SK-N-SH (cell line): Measurements from ENCODE around the gene ANKRD2.

Source experiments
- CTCF ChIP-seq: fragments of 200-600 bp; sonication (generic); IDR thresholded peaks from 2 replicates; pipeline ENCODE4 v1.6.1; 2017; ENCODE audit warnings: antibody characterized with exemption, mild to moderate bottlenecking, moderate library complexity
- ELF1 ChIP-seq: IDR thresholded peaks from 2 replicates; pipeline ENCODE4 v1.4.0; 2012
- EP300 ChIP-seq, 2 experiments: IDR thresholded peaks; 2 replicates each; pipeline versions ENCODE4 v1.4.0 to v1.6.1; 2012; ENCODE audit warnings: borderline replicate concordance in 1 of 2, low read depth in 1 of 2, low read length in 1 of 2
- EZH2phosphoT487 ChIP-seq: fragments of 200-600 bp; sonication (generic); IDR thresholded peaks from 2 replicates; pipeline ENCODE4 v1.6.1; 2017; ENCODE audit warnings: low read depth, mixed run types, mild to moderate bottlenecking, antibody characterized with exemption, moderate library complexity, borderline replicate concordance
- MAX ChIP-seq: IDR thresholded peaks from 2 replicates; pipeline ENCODE4 v1.4.0; 2012; ENCODE audit warnings: low read depth
- MXI1 ChIP-seq: IDR thresholded peaks from 2 replicates; pipeline ENCODE4 v1.6.1; 2012; ENCODE audit warnings: mild to moderate bottlenecking, low read depth, low read length, improper control_type of control experiment
- RAD21 ChIP-seq: IDR thresholded peaks from 2 replicates; pipeline ENCODE4 v1.6.1; 2012; ENCODE audit warnings: mild to moderate bottlenecking, low read length
- TF ChIP-seq, protein P1 (sequence below): fragments of 150-350 bp; IDR thresholded peaks from 2 replicates; pipeline ENCODE4 v1.6.1; 2017; ENCODE audit warnings: antibody characterized with exemption, low read length, low read depth, borderline replicate concordance

DNA sequence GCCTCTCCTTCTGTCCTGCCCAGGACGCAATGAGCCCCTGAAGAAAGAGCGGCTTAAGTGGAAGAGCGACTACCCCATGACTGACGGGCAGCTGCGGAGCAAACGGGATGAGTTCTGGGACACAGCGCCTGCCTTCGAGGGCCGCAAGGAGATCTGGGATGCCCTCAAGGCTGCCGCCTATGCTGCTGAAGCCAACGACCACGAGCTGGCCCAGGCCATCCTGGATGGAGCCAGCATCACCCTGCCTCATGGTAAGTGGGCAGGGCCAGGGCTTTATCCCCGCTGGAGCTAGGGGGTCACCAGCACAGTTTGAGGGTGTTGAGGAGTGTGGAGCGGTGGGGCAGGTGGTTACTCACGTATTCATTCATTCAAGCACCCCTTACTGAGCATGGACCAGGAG, 4.7 kb upstream of the ANKRD2 start:
- TF ChIP-seq, protein P1, sequence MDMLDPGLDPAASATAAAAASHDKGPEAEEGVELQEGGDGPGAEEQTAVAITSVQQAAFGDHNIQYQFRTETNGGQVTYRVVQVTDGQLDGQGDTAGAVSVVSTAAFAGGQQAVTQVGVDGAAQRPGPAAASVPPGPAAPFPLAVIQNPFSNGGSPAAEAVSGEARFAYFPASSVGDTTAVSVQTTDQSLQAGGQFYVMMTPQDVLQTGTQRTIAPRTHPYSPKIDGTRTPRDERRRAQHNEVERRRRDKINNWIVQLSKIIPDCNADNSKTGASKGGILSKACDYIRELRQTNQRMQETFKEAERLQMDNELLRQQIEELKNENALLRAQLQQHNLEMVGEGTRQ, result no peak
- TF ChIP-seq MXI1 (no peak), EZH2phosphoT487 (no peak), EP300 (IDR thresholded peaks at IDR 0.05; ENCODE audit: borderline replicate concordance in 1 of 2, low read depth in 1 of 2, low read length in 1 of 2) (no peak), CTCF (no peak), ELF1 (no peak), MAX (no peak), RAD21 (no peak)
